Measurements from ENCODE around the gene PIM2.

The PIM2 gene

DNA sequence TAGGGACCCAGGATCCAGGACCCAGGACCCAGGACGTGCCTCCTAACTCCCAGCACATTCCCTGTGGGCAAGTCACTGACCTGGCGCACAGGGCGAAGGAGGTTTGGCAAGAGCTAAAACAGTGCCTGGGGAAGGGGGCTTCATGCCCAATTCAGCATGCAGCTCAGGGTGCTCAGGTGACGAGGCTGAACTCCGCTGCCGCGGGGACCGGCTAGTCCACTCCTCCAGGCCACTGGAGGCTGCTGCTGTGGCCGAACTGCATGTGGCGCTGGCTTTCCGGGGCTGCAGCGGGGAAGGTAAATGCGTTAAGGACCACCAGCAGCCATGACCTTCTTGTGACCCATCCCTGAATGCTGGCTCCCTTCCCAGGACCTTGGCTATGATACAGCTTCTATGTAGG lies 4.9 kb upstream of the PIM2 start:
- TF ChIP-seq, protein P1, sequence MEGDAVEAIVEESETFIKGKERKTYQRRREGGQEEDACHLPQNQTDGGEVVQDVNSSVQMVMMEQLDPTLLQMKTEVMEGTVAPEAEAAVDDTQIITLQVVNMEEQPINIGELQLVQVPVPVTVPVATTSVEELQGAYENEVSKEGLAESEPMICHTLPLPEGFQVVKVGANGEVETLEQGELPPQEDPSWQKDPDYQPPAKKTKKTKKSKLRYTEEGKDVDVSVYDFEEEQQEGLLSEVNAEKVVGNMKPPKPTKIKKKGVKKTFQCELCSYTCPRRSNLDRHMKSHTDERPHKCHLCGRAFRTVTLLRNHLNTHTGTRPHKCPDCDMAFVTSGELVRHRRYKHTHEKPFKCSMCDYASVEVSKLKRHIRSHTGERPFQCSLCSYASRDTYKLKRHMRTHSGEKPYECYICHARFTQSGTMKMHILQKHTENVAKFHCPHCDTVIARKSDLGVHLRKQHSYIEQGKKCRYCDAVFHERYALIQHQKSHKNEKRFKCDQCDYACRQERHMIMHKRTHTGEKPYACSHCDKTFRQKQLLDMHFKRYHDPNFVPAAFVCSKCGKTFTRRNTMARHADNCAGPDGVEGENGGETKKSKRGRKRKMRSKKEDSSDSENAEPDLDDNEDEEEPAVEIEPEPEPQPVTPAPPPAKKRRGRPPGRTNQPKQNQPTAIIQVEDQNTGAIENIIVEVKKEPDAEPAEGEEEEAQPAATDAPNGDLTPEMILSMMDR (IDR thresholded peaks at IDR 0.05; ENCODE audit: control insufficient read depth, extremely low read depth, insufficient read depth): no peak
- no peak for DNase-seq (ENCODE audit: low read depth)

DNA sequence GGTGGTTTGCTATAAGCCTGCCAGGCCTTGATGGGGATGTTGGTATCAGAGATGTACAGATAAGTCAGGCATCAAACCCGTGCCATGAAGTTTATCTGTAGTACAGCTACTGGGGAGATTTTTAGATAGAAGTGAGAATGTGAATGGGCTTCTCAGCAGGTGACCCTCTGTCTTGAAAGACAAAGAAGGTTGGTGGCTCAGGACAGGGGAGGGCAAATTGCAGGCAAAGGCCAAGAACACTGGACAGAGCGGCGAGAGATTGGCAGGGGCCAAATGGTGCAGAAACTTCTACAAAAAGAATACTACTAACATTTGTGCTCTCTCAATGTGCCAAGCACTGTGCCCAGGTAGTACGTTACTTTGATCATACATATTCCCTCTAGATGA lies 1.9 kb upstream of the PIM2 start:
- no peak for DNase-seq (ENCODE audit: low read depth)
- no peak overlapping the region for H3K4me3 ChIP-seq (ENCODE audit: low read depth, low read length)

More for the DNA sequence above, 4.9 kb upstream of the PIM2 start:
- H3K4me3 ChIP-seq (ENCODE audit: low read depth, low read length): no peak overlapping the region

DNA sequence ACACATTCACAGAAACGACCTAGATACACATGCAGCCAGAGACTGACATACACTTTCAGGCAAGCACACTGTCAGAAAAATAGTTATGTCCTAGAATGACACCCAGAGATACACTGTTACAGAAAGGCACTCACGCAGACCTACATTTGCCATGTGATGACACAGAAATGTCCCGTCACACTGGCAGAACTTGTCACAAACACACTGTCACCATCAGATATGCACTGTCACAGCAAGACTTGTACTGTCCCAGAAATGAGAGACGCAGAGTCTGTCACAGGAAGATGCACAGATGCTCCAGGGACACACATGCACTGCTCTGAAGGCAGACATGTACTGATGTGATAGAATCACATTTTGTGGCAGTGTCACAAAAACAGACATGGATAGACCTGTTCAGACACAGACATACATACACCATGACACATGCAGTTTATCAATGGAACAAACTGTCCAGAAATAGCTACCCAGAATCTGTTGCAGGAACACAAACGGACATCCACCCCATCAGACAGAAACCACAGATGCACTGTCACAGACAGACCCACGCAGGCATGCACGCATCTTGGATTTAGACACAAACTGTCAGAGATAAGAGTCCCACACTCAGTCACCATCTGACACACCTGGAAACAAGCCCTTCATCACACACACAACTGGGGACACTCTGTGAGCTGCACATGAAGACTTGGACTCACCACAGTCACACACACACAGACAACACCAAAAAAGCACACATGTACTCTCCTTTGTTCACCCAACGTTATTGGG lies 1.3 kb upstream of the PIM2 start:
- no peak for DNase-seq (ENCODE audit: low read depth)
- H3K4me3 ChIP-seq (ENCODE audit: low read depth, low read length): peak overlapping the region; percentile 78

More for the DNA sequence above, 1.9 kb upstream of the PIM2 start:
- TF ChIP-seq, protein P1 (IDR thresholded peaks at IDR 0.05; ENCODE audit: control insufficient read depth, extremely low read depth, insufficient read depth): no peak

DNA sequence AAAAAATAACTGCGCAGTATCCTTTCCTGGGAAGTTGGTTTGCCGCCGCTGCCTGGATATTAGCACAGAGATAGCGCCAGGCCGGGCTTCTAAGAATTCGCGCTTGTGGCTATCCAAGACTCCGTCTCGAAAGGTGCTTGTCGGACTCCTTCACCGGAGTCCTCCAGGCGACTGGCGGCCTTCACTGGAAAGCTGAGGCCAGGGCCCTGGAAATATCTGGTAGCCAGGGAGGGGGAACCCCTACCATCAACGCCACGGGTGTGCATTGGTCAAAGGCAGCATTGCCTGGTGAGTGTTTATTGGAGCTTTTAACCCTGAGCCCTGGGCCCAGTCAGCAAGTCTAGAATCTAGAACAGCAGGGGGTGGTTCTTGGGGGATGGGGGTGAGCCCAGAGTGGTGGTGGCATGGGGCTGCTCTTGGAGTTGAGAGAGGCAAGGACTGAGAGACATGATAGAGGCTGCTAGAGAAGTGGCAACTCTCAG lies 577 bp upstream of the PIM2 start:
- TF ChIP-seq, protein P1 (IDR thresholded peaks at IDR 0.05; ENCODE audit: control insufficient read depth, extremely low read depth, insufficient read depth): no peak
- H3K4me3 ChIP-seq (ENCODE audit: low read depth, low read length): peak overlapping the region; percentile 78
- no peak for DNase-seq (ENCODE audit: low read depth)

More for the DNA sequence above, 1.3 kb upstream of the PIM2 start:
- TF ChIP-seq, protein P1 (IDR thresholded peaks at IDR 0.05; ENCODE audit: control insufficient read depth, extremely low read depth, insufficient read depth): no peak

DNA sequence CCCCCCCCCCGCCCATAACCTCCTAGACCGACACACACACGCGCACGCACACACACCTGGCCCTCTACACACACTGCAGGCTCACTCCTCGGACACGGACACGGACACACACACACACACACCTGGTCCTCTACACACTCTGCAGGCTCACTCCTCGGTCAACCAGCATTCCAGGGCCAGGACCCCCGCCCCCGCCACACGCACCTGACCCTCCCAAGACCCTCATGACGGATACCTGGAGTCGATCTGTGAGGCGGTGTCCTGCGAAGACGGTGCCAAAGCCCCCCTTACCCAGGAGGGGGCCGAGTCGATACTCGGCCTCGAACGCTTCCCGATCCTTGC lies 552 bp downstream of the PIM2 start:
- TF ChIP-seq, protein P1 (IDR thresholded peaks at IDR 0.05; ENCODE audit: control insufficient read depth, extremely low read depth, insufficient read depth): no peak
- DNase-seq (ENCODE audit: low read depth): no peak

DNA sequence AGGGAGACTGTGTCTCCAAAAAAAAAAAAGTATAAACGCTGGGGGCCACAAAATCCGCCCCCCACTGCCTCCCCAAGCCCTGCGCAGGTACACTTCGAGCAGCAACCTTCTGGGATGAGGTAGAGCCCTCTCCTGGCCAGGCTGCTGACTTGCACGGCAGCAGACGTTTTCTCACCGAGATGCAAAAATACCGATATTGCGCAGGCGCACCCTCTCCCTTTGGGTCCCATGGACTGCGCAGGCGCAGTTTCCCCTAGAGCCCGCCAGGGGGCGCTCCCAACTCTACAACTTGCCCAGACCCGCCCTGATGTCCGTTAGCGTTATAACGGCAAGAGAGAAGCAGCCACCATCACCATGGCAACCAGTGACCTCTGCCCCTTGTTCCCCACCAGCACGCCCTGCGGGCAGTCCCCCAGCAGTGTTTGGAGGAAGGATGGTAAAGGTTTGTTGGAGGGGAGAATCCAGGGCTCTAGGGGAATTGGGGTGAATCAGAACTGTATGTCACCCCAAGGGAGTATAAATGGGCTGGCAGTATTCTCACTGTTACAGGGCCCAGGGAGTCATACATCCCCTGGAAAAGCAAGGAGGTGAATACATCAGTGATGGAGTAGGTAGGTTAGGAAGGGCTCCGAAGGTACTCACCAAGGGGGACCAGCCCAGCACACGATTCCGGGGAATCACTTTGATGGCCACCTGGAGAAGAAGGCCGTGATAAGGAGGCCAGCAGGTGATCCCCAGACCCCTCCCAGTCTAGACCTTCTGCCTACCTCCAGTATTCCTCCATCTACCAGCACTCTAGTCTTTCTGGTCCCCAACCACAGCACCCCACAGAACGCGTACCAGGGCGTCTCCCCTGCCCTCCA lies 1.5 kb downstream of the PIM2 start:
- DNase-seq (ENCODE audit: low read depth): peak; percentile 56
- peak overlapping the region; percentile 78 for H3K4me3 ChIP-seq (ENCODE audit: low read depth, low read length)
- TF ChIP-seq, protein P1 (IDR thresholded peaks at IDR 0.05; ENCODE audit: control insufficient read depth, extremely low read depth, insufficient read depth): peak; percentile 64

More for the DNA sequence above, 552 bp downstream of the PIM2 start:
- H3K4me3 ChIP-seq (ENCODE audit: low read depth, low read length): peak overlapping the region; percentile 78

Data from LNCaP clone FGC (cell line).